ENCODE results near the gene CFAP92.

CFAP92 gene

GRCh38 chr3:129004639-129005295 lies 10.9 kb upstream of the CFAP92 start:
- no peak for DNase-seq

- no peak for DNase-seq
These were observed 9.8 kb upstream of the CFAP92 start for GRCh38 chr3:129003578-129004112.

GRCh38 chr3:129002573-129003569 lies 9.0 kb upstream of the CFAP92 start:
- no peak for DNase-seq

GRCh38 chr3:129001806-129002572 lies 8.1 kb upstream of the CFAP92 start:
- DNase-seq, result no peak

- DNase-seq, result no peak
These were observed 7.4 kb upstream of the CFAP92 start, which contains the start of gene EFCC1 for GRCh38 chr3:129001101-129001805. Gene EFCC1 (plus strand): TSS chr3:129001304. CDS start chr3:129001629, 325 bp downstream.

- no peak for DNase-seq
These were observed 6.8 kb upstream of the CFAP92 start for GRCh38 chr3:129000742-129001100.

GRCh38 chr3:128999102-128999501 lies 5.2 kb upstream of the CFAP92 start:
- no peak for DNase-seq

- DNase-seq, result no peak
These were observed 4.7 kb upstream of the CFAP92 start for GRCh38 chr3:128998561-128998960.

- no peak for DNase-seq
These were observed 3.7 kb upstream of the CFAP92 start for GRCh38 chr3:128997486-128998133.

GRCh38 chr3:128996726-128997125 lies 2.9 kb upstream of the CFAP92 start:
- no peak for DNase-seq

GRCh38 chr3:128996200-128996599 lies 2.3 kb upstream of the CFAP92 start:
- no peak for DNase-seq

GRCh38 chr3:128995737-128996136 lies 1.9 kb upstream of the CFAP92 start:
- DNase-seq, result no peak

GRCh38 chr3:128994581-128995546 lies 988 bp upstream of the CFAP92 start:
- no peak for DNase-seq

GRCh38 chr3:128994173-128994512 lies 267 bp upstream of the CFAP92 start:
- no peak for DNase-seq

GRCh38 chr3:128992926-128993460 lies 883 bp downstream of the CFAP92 start:
- DNase-seq, result no peak

- no peak for DNase-seq
These were observed 2.5 kb downstream of the CFAP92 start for GRCh38 chr3:128991355-128991895.

- DNase-seq, result no peak
These were observed 5.6 kb downstream of the CFAP92 start for GRCh38 chr3:128988286-128988685.

GRCh38 chr3:128987302-128988100 lies 6.4 kb downstream of the CFAP92 start:
- no peak for DNase-seq

GRCh38 chr3:128984596-128984995 lies 9.3 kb downstream of the CFAP92 start:
- no peak for DNase-seq
